ENCODE results near the gene ELP2.

The ELP2 gene

DNA sequence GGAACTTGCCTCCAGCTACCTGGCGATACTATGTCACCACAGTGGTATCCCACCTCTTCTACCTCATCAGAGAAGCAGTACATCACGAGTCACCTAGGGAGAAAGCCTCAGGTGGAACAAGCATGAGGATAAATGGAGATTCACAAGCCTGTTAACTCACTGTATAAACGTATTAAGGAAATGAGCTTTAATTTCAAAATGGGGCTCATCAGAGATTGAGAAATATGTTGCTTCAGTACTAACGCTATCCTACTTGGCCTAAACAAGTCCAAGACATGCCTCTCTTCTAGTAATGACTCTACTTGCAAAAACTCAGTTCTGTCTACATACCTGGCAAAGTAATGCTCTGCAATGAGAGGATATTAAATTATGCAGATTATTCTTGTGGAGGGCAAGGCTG, 4.9 kb upstream of the ELP2 start:
- TF ChIP-seq, protein P1, sequence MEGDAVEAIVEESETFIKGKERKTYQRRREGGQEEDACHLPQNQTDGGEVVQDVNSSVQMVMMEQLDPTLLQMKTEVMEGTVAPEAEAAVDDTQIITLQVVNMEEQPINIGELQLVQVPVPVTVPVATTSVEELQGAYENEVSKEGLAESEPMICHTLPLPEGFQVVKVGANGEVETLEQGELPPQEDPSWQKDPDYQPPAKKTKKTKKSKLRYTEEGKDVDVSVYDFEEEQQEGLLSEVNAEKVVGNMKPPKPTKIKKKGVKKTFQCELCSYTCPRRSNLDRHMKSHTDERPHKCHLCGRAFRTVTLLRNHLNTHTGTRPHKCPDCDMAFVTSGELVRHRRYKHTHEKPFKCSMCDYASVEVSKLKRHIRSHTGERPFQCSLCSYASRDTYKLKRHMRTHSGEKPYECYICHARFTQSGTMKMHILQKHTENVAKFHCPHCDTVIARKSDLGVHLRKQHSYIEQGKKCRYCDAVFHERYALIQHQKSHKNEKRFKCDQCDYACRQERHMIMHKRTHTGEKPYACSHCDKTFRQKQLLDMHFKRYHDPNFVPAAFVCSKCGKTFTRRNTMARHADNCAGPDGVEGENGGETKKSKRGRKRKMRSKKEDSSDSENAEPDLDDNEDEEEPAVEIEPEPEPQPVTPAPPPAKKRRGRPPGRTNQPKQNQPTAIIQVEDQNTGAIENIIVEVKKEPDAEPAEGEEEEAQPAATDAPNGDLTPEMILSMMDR (conservative IDR thresholded peaks at IDR 0.05; ENCODE audit: low read depth, low read length) = no peak
- no peak for DNase-seq (ENCODE audit: low read depth)

DNA sequence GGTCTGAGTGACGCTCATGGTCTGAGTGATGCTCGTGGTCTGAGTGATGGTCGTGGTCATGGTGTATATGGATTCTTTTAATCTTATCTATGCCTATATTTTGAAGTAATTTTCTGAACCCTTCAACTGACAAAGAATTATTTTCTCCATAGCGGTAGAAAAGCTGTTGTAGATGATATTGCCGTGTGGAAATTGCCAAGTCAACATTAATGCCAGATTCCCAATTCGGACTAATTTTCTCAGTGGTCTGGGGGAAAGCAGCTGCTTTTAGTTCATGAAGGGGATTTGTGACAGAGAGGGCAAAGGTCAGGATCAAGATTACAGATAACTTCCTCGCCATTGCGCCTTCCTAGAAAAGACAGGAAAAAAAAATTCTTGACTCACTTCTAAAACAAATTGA, 3.0 kb upstream of the ELP2 start:
- TF ChIP-seq, protein P1 (conservative IDR thresholded peaks at IDR 0.05; ENCODE audit: low read depth, low read length) = no peak
- H3K4me3 ChIP-seq (ENCODE audit: low read length) = no peak overlapping the region
- DNase-seq (ENCODE audit: low read depth) = no peak

More for the DNA sequence above, 4.9 kb upstream of the ELP2 start:
- no peak overlapping the region for H3K4me3 ChIP-seq (ENCODE audit: low read length)

DNA sequence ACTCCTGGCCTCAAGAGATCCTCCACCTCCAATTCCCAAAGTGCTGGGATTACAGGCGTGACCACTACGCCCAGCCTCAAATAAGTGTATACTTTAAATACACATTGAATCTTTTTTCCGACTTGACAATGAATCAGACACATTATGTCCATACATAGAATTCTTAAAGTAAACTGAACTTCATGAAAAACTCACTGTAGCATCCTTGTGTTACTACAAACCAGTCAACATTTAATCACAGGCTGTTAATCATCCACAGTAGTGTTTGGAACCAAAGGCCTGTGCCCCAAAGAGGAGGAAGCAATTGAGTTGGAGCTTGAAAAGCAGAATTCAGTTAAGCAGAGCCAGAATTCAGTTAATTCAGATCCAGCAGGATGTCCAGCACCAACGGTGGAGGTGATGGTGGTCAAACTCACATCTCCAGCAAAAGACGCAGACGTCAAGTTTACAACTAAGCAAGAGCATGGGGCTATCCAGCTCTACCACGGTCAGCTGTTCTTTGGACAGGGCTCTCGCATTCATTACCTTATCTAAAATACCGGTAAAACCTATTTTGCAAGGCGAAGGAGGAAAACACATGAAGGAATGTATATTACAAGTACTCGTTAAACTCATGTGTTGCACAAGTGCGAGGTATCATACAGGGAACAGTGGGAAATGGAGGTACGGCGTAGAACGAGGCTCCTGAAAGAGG, 1.7 kb upstream of the ELP2 start:
- TF ChIP-seq, protein P1 (conservative IDR thresholded peaks at IDR 0.05; ENCODE audit: low read depth, low read length) = no peak
- DNase-seq (ENCODE audit: low read depth) = no peak
- peak overlapping the region; percentile 99 for H3K4me3 ChIP-seq (ENCODE audit: low read length)

DNA sequence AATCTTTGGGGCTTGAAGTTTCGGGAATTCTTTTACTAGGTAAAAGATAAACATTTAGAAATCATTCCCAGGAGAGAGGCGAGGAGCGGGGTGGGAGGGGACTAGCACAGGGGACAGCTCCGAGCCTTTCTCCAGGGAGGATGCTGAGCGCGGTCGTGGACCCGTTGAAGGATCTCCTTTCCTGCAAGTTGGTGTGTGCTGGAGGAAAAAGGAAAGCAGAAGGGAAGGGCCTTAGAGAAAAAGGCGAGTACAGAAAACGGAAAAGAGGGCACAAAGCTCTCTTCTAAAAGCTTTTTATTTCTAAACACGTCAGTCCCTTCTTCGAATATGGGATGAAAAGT, 1.2 kb upstream of the ELP2 start:
- H3K4me3 ChIP-seq (ENCODE audit: low read length) = peak overlapping the region; percentile 99
- TF ChIP-seq, protein P1 (conservative IDR thresholded peaks at IDR 0.05; ENCODE audit: low read depth, low read length) = no peak
- DNase-seq (ENCODE audit: low read depth) = no peak

DNA sequence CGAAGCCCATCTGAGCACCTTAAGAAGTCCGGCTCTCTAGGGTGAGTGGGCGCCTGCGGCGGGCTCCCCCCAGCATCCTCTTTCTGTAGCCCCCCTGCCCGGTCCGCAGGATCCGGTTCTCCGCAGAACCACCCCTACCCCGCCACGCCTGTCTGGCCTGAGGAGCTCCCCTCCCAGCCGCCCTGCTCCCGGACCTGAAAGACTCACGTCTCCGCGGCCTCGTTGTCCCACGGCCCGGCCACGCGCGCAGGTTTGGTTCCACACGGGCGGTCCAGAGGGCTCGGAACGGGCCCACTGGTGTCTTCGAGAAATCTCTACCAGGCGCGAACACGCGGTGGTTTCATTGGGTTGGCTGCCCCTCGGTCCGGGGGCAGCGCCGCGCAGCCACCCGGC, 796 bp upstream of the ELP2 start:
- TF ChIP-seq, protein P1 (conservative IDR thresholded peaks at IDR 0.05; ENCODE audit: low read depth, low read length) = no peak
- peak overlapping the region; percentile 99 for H3K4me3 ChIP-seq (ENCODE audit: low read length)
- no peak for DNase-seq (ENCODE audit: low read depth)

DNA sequence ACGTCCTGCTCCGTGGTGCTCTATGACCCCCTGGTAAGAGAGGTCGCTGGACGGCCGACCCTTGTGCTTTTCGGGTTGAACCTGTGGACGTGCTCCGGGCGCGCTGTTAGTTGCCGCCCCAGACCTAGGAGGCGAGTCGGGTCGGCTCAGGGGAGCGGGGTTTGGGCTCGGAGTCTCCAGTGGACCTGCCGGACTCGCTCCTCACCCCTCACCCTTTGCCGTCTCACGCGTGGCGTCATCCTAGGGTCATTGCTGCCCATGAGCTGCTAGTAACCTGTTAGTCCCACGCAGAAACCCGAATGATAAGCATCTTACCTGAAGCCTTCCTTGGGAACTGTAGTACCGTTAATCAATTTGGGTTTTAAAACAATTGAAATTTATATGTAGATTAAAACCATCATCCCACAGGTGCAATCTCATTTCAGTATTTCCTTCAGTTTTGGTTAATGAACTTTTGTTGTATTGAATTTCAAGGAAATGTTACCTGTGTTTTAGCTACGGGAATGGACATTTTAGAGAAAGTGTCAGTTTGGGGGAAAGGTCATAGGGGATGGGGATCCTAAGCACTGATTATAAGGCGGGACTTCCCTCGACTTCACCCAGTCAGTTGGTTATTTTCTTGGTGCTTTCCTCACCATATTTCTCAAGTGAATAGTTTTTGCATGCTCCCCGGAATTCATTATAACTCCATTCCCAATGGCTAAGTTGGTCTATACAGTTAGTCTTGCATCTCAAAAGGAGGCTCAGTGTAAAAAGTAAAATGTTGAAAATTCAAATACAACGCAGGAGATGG, 536 bp downstream of the ELP2 start:
- TF ChIP-seq, protein P1 (conservative IDR thresholded peaks at IDR 0.05; ENCODE audit: low read depth, low read length) = no peak
- peak overlapping the region; percentile 99 for H3K4me3 ChIP-seq (ENCODE audit: low read length)
- no peak for DNase-seq (ENCODE audit: low read depth)

Data from retinal pigment epithelial cell (primary cell).